ENCODE results near the gene AGXT. TPM values are rescaled to one million over a fixed set of nuclear protein-coding genes. Genes with fewer than 3 reads are reported as not detected.
A peak's percentile ranks its signal among the peaks of the same experiment; 100 is the strongest.

AGXT gene
- total RNA-seq, 1 experiment from 2014 or later, result 0.34 TPM

DNA sequence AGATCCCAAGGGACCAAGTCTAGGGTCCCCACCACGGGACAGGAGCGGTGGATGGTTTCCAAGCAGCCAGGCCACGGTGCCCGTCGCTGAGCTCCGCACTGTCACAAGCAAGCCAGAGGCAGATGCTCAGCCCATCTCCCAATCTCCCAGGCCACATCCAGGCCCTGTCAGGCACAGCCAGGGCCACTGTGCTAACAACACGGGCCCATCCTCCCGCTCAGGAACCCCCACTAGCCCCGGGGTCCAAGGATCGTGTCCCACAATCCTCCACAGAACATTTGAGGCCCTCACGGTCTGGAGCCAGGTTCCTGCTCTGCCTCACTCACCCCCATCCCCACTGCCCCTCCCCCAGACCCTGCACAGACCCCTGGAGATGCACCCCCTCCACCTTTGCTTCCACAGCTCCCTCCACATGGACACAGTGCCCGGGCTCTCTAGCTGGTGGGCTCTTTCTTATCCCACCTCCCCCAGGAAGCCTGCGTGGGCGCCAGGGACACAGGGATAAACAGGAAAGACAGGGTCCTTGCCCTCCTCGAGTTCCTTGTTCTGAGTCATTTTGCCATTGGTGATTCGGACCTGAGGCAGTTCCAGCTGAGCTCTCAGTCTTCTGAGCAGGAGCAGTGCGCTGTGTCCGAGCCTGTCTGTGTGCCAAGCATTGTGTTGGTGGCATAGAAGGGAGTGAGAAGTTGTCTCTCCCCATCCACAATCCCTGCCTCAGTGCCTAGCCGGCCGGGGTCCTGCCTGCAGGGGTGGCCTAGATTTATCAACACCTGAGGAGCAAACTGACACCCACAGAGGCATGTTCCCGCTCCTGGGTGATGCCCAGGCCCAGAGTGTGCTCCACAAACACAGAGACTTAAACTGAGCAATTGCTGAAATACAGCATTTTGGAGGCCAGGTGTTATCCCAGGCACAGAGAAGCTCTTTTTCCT, 44.5 kb downstream of the AGXT start:
- H3K4me3 ChIP-seq (replicated peaks in 1 of 2; ENCODE audit: low read depth in 1 of 2, low read length in 2 of 2), result no peak overlapping the region
- H3K9ac ChIP-seq (ENCODE audit: low read length), result no peak overlapping the region
- peaks cover 4% of the 10 kb centered on the region; the same call in 1 of the 2 replicates for H3K27me3 ChIP-seq (ENCODE audit: insufficient read depth, low read length)
- H3K4me2 ChIP-seq (ENCODE audit: low read length), result 0 out of 2 replicates have a peak overlapping the region, but pooled peaks have one; percentile 3
- BruUV-seq (replicated peaks), result no TSS peak
- H3K27ac ChIP-seq (ENCODE audit: low read depth, low read length), result no peak overlapping the region
- no peak overlapping the region for H2AFZ ChIP-seq (ENCODE audit: low read depth, low read length, poor library complexity, severe bottlenecking)
- no peaks in the 10 kb centered on the region for H3K9me2 ChIP-seq (ENCODE audit: insufficient read depth)
- DNase-seq (ENCODE audit: low read depth, low spot score) (no peak), ATAC-seq (no peak)
- no peaks in the 10 kb centered on the region for H3K79me2 ChIP-seq (ENCODE audit: insufficient read depth, low read length)
- no peaks in the 10 kb centered on the region for H4K20me1 ChIP-seq (ENCODE audit: insufficient read depth)
- ChIA-PET CTCF (interaction anchor here (1.0 to 1.5 kb wide), 4 partner anchors 8 to 306 kb away, joined by 3 to 7 read pairs (median 4); no protein-coding TSS in a partner anchor), RAD21 (ENCODE audit: low non-redundant PET in 1 of 2, low total read pairs in 2 of 2, uncharacterized antibody in 2 of 2, unreplicated experiment in 2 of 2) (no interaction called here), POLR2A (no interaction called here)
- no peaks in the 10 kb centered on the region for H3K36me3 ChIP-seq (ENCODE audit: control insufficient read depth in 1 of 2, insufficient read depth in 2 of 2, low read length in 2 of 2)
- peaks cover 0 to 12% of the 10 kb centered on the region in 2 experiments; a peak in 1 of 4 replicates for H3K4me1 ChIP-seq (ENCODE audit: control insufficient read depth in 1 of 2, insufficient read depth in 2 of 2, low read length in 2 of 2)
- H3K9me3 ChIP-seq (ENCODE audit: control insufficient read depth in 1 of 2, insufficient read depth in 1 of 2, low read depth in 1 of 2, low read length in 2 of 2), result no peaks in the 10 kb centered on the region
- intact Hi-C loops (cut with micrococcal nuclease), result loop anchor here (5.0 kb wide), 1 partner anchor 74 kb away; no protein-coding TSS in a partner anchor
- TF ChIP-seq CTCF (IDR thresholded peaks at IDR 0.05 in 2 of 3, conservative IDR thresholded peaks at IDR 0.05 in 1 of 3; ENCODE audit: borderline replicate concordance in 1 of 3, insufficient read depth in 1 of 3, low read depth in 2 of 3, low read length in 2 of 3) (no peak), ELF1 (IDR thresholded peaks at IDR 0.05; ENCODE audit: borderline replicate concordance, low read depth) (no peak), EZH2phosphoT487 (IDR thresholded peaks at IDR 0.05; ENCODE audit: borderline replicate concordance) (no peak), SP1 (IDR thresholded peaks at IDR 0.05; ENCODE audit: low read depth) (no peak), ZBTB33 (IDR thresholded peaks at IDR 0.05; ENCODE audit: extremely low read depth, insufficient replicate concordance, low read length) (no peak)
- TF ChIP-seq, protein P1, sequence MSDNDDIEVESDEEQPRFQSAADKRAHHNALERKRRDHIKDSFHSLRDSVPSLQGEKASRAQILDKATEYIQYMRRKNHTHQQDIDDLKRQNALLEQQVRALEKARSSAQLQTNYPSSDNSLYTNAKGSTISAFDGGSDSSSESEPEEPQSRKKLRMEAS (IDR thresholded peaks at IDR 0.05), result no peak
